GM19238 (cell line): Measurements from ENCODE around the gene MAP2K5.
"Not testable (repeated sequence)": the region's sequence is repeated elsewhere in the genome, so short reads cannot be mapped to it uniquely, and the experiment has no call there.

Experiments used
- DNase-seq: peaks from one replicate; pipeline ENCODE4 v3.0.0; 2011; ENCODE audit warnings: low spot score; ENCODE audit not compliant: insufficient read length

Gene MAP2K5

DNA sequence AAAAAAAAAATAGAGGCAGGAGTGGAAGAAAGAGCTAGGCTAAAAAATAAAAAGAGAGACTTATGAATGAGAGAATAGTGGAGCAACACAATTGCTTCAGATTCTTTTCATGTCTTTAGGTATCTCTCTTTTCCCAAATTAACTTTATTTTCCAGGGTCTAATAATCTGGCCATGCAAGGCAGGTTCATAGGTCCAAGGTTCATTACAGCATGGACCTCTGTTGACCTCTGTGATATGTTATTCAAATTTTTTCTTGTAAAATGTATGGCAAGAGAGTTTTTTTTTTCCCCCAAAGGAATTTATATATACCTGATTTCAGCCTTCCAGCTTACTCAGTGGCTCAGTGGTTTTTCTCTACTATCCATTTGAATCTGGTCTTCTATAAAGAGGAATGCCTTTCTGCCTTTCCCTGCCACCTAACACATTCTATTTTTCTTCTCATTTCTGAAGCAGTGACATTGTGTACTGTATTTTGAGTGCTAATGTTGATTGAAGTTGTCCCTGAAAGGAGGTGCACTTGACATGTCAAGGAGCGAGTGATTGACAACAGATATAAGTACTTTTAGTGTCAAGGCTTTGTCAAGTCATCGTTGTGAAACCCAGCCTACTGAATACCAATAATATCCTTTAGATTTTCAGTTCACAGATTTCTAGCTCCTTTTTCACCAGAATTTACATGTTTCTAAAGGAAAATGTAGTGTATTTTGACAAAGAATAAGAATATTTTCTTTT, 118.5 kb downstream of the MAP2K5 start:
- no peak for DNase-seq

DNA sequence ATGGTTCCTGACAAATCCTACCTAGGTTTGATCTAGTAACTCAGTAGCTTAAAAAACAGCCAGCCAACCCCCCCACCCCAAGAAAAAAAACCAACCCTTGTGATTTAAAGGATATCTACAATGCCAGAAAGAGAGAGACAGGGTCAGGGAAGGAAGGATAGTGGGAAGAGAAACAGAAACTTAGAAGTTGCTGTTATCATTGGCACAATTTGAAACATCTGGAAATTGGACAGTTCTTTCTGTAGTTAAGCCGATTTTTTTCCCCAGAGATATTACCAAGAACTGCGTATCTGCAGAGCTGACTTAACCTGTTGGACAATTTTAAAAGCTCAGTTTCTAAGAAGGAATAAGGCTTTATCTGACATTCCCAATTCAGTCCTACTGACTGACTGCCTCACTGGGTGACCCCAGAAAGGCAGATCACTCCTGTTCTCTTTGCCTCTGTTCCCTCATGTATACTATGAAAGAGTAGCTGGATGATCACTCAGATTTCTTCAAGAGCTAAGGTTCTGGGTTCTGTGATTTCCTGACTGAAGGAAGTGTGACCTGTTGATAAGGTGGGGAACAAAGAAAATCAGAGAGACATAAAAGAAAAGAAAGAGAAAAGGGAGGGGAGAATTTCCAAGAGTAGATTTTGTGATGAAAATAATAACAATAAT, 128.3 kb downstream of the MAP2K5 start:
- DNase-seq = no peak

DNA sequence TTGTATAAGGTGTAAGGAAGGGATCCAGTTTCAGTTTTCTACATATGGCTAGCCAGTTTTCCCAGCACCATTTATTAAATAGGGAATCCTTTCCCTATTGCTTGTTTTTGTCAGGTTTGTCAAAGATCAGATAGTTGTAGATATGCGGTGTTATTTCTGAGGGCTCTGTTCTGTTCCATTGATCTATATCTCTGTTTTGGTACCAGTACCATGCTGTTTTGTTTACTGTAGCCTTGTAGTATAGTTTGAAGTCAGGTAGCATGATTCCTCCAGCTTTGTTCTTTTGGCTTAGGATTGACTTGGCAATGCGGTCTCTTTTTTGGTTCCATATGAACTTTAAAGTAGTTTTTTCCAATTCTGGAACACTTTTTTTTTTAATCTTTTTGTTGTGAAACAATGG, 130.3 kb downstream of the MAP2K5 start:
- not testable (repeated sequence) for DNase-seq

DNA sequence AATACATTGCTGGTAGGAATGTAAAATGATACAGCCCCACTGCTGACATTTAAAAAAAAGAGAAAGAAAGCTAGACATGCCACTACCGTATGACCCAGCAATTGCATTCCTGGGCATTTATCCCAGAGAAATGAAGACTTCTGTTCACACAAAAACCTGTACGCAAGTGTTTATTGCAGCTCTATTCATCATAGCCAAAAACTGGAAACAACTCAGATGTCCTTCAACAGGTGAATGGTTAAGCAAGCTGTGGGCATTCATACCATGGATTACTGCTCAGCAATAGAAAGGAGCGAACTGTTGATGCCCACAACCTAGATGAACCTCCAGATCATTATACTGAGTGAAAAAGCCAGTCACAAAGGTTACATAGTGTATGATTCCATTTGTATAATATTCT, 132.5 kb downstream of the MAP2K5 start:
- DNase-seq = no peak

DNA sequence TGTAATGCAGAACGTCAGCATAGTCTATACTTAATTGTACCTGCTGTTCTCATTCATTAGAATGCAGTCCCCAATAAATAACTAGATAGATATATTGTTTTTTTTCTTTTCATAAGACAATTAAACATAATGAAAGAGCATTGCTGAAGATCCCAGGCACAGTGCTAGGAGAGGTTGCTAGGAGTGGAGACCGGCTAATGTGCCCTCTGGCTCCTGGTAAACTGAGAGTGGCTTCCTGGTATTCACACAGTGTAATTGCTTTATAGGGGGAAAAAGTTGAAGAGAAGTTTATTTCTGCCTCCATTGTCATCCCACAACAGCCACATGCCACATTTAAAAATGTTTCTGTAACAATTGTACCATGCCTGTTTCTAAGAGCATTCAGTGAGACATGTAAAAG, 135.6 kb downstream of the MAP2K5 start:
- no peak for DNase-seq

DNA sequence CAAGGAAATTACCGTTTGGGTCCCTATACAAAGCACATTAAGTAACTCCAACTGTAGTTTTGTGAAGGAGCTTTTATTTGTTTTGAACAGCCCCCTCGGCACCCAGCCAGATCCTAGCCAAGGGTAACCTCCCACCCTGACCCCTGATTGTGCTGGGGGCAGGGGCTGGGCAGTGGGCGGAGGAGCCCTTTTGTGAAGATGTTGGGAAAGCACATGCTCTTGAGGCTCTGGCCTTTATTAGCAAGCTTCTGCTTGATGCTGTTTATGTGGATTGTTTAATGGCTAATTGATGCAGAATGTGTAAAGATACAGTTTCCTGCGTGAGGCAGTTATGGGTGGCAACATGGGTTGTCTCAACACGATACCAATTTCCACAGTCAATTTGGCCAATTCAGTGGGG, 136.5 kb downstream of the MAP2K5 start:
- DNase-seq = no peak

DNA sequence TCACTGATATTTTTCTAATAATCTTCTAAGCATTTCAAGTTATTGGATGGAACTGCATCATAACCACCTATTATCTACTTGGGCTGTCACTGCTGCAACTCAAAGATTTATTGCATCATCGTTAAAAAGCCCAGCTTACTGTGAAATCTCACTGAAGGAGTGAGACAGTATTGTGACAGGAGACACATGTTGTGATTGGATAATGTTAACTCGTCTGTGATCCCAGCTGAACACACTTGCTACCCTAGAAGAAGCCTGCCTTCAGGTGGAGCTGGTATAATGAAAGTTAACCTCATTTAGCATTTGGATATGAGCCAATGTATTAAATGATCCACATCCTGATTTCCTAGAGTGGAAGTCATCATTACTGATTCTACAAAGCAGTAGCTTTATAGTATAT, 138.1 kb downstream of the MAP2K5 start:
- DNase-seq = no peak

DNA sequence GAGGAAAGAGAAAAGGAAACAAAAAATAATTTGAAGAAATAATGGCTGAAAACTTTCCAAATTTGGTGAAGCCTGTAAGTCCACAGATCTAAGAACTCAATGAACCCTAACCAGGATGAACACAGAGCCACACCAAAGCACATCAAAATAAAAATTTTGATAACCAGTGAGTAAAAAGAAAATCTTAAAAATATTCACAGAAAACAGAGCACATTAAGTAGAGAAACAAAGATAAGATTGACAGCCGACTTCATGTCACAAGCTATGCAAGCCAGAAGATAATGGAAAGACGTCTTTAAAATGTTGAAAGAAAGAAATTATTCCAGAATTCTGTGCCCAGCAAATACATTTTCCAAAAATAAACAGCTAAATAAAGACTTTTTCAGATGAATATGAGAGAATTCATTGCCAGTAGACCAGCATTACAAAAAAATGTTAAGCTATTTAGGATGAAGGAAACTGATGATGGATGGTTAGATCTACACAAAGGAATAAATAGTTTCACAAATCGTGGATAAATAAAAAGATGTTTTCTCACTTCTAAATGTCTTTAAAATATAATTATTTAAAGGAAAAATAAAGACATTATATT, 142.6 kb downstream of the MAP2K5 start:
- DNase-seq = no peak

DNA sequence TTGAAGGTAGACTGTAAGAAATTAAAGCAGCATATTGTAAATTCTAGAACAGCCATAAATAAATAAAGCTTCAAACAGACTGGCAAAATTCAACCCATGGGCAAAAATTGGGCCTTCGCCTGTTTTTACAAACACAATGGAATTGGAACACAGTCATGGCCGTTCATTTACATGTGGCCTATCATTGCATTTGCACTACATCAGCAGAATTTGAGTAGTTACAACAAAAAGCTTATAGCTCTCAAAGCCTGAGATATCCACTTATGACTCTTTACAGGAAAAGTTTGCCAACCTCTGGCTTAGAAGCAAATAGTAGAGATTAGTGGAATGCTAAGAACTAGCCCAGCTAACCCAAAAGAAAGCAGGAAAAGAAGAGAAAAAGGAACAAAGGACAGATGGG, 143.2 kb downstream of the MAP2K5 start:
- no peak for DNase-seq

DNA sequence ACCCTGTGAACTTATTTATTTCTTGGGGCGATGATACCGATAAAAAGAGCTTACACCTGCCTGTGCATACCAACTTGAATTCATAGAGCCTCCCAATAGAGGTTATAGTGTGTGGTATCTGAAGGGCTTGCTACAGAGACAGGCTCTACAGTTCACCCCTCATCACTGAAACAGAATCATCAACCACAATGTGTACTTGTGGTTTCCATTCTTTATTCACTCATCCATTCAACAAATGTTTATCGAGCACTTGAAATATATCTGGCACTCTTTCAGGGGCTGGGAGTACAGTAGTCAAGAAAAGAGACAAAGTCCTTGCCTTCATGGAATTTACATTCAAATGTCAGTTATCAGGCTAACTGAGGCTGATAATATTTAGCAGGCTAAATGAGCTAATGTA, 148.4 kb downstream of the MAP2K5 start:
- no peak for DNase-seq

DNA sequence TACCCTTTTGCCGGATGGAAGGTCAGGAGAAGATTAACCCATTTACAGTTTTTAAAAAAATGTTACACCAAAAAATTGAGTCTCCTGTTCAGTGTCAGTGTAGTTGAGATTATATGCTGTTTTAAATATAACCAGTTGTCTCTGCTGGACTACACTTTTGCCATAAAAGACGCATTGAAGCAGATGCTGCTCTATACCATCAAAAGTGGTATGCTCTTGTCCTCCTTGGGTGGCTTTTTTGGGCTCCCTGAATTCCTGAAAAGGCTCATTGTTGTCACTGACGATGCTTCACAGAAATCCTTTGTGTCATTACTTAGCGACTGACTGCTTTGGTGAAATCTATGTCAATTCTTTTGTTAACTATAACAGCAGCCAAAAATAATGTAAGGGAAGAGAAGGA, 148.9 kb downstream of the MAP2K5 start:
- DNase-seq = no peak

DNA sequence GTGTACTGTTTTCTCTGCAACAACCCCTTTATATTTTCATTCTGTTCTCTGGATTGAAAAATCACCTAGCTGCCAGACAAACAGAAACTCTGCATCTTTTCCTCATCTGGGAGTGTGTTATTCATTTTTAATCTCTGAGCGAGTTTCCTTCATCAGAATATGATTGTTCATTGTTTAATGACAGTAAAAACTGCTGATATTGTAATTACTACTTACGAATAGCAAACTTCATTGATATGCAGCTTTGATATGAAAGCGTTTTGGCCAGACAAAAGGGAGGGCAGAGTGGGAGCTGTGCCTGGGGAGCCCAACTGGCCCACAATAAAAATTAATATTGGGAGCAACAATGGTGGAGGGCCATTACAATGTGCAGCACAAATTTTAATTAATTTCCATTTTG, 150.1 kb downstream of the MAP2K5 start:
- no peak for DNase-seq

DNA sequence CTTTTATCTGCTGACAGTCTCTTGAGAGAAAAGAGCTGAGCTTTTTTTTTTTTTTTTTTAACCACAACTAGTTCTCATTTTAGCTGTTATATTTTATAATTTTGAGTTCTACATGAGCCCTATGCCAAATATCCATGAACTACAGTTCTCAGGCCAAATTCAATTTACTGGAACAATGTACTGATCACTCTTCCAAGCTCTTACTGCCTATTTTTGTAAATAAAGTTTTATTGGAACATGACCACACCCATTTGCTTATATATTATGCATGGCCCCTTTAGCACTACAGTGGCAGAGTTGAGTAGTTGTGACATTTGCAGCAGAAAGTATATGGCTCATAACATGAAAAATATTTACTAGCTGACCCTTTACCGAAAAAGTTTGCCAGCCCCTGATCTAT, 153.6 kb downstream of the MAP2K5 start:
- no peak for DNase-seq

DNA sequence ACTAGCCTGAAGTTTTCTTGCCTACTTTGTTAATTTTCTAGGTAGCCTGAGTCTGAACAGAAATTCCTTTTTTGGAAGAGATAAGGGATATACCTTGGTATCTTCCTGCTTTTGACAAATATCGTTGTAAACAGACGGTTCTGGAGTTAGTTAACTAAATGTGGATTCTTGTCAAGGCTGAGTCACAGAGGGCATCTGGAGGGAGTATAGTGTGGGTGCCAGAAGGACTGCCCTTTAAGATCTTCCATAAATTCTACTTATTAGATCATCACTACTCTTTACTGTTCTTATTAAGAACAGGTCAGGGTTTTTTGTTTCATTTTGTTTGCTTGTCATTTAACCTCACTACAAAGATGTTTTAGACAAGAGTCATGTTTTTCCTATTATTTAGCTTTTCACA, 157.5 kb downstream of the MAP2K5 start:
- no peak for DNase-seq

DNA sequence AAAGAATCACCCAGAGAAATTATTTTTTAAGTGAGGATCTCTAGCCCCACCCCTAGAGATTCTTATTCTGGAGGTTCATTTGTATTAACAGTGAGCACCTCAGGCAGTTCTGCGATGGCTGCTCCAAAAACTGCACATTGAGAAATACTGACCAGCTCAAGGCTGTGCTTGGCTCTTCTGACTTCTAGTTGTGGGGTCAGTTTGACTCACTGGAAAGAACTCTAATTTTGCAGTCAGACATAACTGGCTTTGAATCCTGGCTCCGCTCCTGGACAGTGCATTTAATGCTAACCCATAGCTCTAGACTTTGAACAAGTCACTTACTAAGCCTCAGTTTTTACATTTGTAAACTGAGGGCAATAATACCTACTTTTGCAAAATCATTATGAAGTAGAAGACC, 159.2 kb downstream of the MAP2K5 start:
- DNase-seq = no peak

DNA sequence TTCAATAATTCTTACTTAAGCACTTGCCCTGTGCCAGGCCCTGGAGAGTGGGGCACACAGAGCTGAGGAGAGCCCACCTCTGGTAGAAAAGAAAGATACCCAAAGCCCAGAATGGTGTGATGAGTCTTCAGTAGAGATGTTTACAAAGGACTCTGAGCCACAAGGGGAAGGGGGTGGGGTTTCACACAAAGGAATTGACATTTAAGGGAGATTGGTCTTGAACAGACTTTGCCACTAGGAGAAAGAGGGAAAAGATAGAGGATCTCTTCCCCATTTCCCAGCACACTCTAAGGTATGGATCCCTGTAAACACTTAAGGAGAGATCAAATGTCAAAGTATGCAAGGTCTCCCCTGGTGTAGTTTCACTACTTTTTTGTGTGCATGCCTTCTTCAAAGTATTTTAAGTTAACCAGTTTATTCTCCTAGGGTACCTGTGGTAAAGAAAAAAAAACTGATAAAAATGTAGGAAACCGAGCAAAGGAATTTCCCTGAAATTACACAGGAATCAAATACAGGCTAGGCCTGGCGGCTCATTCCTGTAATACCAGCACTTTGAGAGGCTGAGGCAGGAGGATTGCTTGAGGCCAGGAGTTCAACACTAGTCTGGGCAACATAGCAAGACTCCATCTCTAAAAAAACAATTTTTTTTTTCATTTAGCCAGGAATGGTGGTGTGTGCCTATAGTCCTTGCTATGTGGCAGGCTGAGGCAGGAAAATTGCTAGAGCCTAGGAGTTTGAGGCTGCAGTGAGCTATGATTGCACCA, 165.2 kb downstream of the MAP2K5 start:
- DNase-seq = no peak

DNA sequence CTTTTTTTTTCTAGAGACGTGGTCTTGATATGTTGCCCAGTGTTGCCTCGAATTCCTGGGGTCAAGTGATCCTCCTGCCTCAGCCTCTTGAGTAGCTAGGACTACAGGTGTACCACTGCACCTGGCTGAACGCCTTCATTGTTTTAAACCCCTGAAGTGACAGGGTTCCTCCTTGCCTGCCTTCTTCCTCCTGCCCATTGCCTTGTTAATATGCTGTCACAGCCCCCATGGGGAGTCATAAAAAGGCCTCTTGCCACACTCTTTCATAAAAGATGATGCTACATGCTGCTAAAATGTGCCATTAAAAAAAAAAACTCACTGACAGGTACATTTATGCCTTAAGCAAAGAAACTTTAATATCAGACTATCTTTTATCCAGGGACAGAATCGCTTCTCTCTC, 166.0 kb downstream of the MAP2K5 start:
- no peak for DNase-seq

DNA sequence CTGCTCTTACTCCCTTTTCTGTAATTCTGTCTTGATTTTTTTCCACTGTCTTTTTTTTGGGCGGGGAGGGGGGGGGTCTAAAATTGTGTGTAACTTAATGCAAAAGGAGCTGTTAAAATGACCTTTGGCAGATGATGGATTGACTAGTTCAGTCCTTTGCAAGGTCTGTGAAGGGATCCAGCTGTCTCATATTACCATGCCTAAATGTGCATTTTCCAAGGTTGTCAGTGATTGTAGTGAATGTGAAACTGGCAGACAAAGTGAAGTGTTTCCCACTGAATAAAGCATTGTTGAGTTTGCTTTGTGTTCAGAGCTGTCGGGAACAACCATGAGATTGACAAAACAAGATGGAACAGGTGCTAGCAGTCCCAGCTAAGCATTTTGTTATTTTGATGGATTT, 172.7 kb downstream of the MAP2K5 start:
- no peak for DNase-seq

DNA sequence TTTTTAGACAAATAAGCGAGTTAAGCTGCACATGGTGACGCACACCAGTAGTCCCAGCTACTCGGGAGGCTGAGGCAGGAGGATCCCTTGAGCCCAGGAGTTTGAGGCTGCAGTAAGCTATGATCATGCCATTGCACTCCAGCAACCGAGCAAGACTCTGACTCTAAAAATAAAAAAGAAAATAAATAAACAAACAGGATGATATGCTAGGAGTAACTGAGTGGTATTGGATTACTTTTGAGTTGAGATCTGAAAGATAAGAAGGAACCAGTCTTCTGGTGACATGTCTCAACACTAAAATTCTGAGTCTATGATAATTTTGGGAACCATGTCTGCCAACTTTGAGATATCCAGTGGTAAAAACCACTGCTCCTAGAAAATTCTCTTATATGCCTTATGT, 173.7 kb downstream of the MAP2K5 start:
- DNase-seq = no peak

DNA sequence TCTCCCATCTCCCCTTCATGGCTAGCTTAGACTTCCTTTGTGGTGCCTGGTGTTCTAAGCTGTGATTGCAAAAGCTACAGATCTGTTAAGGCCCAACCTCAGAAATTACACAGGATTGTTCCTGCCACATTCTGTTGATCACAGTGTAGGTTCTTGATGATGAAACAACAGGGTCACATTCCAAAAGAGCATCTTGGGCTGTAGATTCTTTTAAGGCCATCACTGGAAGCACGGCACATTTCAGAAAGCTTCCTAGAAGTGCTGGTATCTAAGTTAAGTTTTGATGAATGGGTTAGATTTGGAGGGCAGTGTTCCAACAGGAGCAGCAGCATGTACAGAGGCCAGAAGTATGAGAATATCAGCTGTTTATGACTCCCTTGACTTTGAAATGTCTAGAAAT, 175.3 kb downstream of the MAP2K5 start:
- DNase-seq = no peak

DNA sequence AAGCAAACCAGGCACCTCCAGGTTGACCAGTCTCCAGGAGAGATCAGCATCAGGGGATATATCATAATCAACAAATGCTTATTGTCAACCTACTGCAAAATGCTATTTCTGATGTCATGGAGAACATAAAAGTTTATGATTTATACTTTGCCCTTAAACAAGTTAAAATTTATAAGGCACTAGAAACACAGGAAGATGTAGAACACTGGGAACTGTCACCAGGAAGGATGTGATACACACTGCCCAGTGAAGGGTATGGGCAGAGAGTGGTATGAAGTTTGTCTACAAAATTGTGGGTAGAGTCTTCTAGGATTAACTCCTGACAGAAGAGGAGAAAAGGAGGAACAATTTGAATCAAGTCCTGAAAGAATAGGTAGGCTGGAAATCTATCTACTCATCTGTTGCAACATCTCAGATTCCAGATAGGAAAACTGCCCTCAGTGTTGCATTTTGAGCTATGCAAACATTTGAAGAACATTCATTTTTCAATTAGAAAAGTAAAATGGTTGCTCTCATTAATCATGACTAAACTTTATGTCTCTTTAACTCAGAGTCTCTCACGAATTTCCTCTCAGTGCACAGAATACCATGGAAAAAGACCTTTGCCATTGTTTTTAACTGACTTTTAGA, 176.9 kb downstream of the MAP2K5 start:
- DNase-seq = no peak
